ENCODE results near the gene SGCA.

SGCA gene

DNA sequence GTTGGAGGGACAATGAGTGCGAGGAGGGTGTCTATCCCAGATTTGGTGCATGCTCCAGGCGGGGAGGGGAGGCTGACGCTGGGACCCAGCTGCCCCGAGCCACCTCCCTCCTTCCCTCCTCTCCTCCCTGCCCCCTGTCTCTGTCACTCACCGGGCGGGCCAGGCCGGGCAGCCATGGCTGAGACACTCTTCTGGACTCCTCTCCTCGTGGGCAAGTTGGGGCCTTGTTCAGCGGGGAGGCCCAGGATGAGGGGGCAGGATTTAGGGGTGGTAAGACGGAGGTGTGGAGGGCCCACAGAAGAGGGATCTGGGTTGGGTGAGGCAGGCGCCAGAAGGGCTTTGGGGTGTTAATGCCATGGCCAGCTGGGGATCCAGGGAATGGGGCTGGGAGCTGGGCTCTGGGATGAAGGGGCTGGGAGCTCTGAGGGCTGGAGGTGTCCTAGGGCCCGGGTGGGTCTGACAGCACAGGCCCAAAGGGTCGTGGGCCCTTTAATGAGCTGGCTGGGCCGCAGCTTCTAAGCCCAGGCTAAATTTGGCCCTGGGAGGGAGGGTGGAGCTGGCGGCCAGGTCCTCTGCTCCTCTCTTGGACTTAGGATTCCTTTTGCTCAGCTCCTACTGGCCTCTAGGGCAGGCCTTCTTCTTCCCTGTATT, at the start of gene SGCA:
TSS of gene SGCA (plus strand) at position 139 of the 651 bp plus-strand sequence. CDS start at position 175, 36 bp downstream.
- no peak for DNase-seq

GRCh38 chr17:50117202-50118051, 48.4 kb upstream of the SGCA start:
- DNase-seq: peak; percentile 53

DNA sequence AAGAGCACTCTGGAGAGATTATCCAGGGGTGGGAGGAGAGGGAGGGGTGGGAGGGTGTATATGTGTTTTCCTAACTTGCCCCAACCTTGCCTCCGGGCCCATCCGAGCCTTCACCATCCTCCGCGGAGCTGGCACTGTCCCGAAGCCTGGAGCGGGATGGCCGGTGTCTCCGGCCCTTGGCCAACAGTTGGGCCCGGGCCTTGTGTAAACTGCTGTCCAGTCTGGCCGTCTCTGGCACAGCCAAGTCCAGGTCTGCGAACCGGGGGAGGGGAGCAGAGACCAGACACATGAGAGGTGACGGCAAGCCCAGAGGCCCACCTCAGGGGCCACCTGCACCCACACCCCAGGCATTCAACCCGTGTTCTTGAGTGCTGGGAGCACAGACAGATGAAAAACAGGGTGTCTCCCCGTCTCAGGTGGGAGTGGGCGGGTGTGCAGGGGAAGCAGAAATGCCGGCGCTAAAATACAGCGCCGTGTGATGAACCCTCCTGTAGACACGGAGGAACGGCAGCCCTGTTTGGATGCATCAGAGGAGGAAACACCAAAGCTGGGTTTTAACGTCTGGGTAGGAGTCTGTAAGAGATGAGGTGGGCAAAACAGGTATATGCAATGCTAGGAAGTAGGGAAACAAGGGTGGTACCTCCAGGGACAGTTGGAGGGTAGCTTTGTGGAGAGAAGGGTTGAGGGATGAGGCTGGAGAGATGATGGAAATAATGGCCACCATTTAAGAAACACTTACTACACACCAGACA, 47.6 kb upstream of the SGCA start:
- DNase-seq: no peak

GRCh38 chr17:50118828-50119218, 47.0 kb upstream of the SGCA start:
- DNase-seq: no peak

DNA sequence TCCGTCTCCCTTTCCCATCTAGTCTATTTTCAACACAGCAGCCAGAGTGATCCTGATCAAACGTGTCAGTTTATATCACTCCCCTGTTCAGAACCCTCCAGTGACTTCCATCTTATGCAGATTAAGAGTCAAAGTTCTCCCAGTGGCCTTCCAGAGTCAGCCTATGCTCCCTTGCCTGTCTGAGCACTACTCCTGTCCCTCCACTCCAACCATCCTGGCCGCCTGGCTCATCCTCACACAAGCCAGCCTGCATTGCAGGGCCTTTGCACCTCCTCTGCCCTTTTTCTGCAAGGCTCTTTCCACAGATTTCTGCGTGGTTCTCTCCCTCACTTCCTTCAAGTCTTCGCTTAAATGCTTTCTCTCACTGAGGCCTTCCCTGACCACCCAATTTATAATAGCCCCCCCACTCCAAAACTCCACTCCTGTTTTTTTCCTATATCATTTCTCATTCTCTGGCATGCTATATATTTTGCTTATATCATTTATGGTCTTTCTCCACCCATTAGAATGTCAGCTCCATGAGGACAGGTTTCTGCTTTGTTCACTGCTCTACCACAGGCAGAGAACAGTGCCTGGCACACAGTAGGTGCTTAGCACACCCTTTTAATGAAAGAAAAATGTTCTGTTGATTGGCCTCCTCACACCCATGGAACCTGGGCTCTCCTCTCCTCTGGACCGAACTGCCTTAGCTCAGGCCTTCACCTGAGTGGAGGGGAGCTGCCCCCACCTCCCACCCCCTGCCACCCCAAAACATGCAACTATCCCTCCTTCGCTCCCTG, 45.1 kb upstream of the SGCA start:
- no peak for DNase-seq

- DNase-seq: no peak
Measured at GRCh38 chr17:50122945-50123344, 42.9 kb upstream of the SGCA start.

- peak; percentile 5 for DNase-seq
Measured at GRCh38 chr17:50123649-50124349, 42.0 kb upstream of the SGCA start.

DNA sequence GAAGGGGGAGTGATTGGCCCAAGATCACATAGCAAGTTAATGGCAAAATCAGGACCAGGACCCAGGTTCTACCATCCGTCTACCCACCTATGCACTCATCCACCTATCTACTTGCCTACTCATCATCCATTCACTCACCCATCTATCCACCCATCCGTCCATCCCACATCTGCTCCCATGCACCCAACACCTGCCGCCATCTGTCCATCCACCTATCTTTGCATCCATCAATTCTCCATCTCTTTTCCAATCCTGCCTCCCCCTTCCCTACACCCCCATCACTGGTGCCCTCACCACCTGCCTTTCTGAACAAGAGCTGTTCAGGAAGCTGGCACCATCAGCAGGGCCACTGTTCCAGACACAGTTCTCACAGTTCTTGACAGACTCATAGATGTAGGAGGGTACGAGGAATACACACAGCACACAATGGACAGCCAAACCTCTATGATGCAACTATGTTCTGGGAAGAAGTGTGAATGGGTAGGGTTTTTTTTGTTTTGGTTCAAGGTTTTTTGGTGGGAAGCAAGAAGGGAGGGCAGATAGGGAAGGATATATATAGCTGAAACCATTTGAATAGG, 40.3 kb upstream of the SGCA start:
- no peak for DNase-seq

GRCh38 chr17:50127697-50128361, 38.0 kb upstream of the SGCA start:
- DNase-seq: no peak

- DNase-seq: no peak
Measured at GRCh38 chr17:50128441-50129352, 37.1 kb upstream of the SGCA start.

- no peak for DNase-seq
Measured at GRCh38 chr17:50129353-50129727, 36.5 kb upstream of the SGCA start.

GRCh38 chr17:50129728-50130558, 35.9 kb upstream of the SGCA start, which contains the start of gene SAMD14:
Gene SAMD14, minus strand, starts transcription at chr17:50130160. Its CDS starts 5,201 bp downstream, at chr17:50124959.
- no peak for DNase-seq

- peak; percentile 62 for DNase-seq
Measured at GRCh38 chr17:50130559-50131305, 35.1 kb upstream of the SGCA start.

- no peak for DNase-seq
Measured at GRCh38 chr17:50132104-50132794, 33.6 kb upstream of the SGCA start.

- no peak for DNase-seq
Measured at GRCh38 chr17:50133028-50133768, 32.6 kb upstream of the SGCA start.

GRCh38 chr17:50133769-50134099, 32.1 kb upstream of the SGCA start:
- DNase-seq: no peak
